ENCODE measurements around the gene GDF2.

Gene GDF2

DNA sequence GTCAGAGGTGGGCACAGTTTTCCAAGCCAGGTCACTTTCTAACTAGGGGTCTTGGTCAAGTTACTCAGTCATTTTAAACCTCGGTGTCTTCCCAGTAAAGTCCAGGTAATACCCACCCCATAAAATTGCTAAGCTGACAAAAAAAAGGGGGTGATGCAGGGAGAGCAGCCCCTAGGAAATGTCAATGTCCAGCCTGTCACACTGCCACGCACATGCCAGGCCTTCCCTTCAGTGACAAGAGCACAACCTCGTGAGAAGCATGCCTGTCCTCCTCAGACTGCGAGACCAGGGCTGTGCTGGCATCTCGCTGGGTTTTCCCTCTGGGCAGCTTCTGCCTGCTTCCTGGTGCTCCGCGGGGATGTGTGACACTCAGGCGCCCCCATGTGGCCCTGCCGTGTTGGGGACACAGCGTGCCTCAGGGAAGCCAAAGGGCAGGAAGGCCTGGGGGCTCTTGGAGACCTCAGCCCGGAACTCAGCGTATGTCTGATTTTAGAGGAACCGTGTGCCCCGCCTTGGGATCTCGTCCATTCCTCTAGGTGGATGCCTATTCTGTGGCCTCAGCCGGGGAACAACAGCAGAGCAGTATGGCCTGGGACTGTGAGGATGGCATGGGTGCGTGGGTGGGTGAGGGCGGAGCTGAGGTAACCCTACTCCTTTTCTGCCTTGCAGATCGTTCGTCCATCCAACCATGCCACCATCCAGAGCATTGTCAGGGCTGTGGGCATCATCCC, 10.2 kb upstream of the GDF2 start:
- TF ChIP-seq GATA3 (IDR thresholded peaks at IDR 0.05; ENCODE audit: low read depth, low read length) (no peak), GATA2 (IDR thresholded peaks at IDR 0.05; ENCODE audit: low read depth, low read length) (no peak)

DNA sequence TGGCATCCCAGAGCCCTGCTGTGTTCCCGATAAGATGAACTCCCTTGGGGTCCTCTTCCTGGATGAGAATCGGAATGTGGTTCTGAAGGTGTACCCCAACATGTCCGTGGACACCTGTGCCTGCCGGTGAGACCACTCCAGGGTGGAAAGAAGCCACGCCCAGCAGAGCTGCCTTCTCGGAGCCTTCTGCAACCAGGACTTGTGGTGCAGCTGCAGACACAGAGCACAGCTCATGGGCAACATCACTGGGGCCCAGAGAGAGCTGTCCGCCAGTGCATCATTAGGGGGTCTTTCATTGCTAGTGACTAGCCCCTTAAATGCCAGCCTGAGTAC, 9.6 kb upstream of the GDF2 start:
- TF ChIP-seq GATA3 (IDR thresholded peaks at IDR 0.05; ENCODE audit: low read depth, low read length) (no peak), GATA2 (IDR thresholded peaks at IDR 0.05; ENCODE audit: low read depth, low read length) (no peak)

DNA sequence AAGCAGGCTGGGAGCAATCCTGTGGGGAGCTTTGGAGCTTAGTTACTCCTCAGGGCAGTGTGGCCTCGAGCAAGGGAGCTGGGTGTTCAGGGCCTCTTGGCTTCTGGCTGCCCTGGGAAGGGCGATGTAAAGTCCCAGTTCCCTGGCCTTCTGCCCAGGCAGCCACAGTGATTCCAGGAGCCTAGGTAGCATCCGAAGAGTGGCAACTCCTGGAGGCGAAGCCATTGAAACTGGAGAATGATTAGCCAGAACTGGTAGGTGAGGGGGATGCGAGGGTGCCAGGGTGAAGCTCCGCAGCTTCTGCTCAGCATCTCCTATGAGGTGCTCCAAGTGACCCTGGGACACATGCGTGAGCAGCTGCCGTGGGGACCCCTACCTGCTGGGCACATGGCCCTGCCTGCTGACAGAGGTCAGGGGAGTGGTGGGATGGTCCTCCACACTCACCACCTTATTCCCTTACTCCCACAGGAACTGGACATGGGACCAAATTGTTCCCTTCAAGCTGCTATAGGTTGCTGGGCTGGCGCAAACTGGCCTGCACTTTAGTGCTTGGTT, 7.8 kb upstream of the GDF2 start:
- TF ChIP-seq GATA2 (IDR thresholded peaks at IDR 0.05; ENCODE audit: low read depth, low read length) (no peak), GATA3 (IDR thresholded peaks at IDR 0.05; ENCODE audit: low read depth, low read length) (no peak)

DNA sequence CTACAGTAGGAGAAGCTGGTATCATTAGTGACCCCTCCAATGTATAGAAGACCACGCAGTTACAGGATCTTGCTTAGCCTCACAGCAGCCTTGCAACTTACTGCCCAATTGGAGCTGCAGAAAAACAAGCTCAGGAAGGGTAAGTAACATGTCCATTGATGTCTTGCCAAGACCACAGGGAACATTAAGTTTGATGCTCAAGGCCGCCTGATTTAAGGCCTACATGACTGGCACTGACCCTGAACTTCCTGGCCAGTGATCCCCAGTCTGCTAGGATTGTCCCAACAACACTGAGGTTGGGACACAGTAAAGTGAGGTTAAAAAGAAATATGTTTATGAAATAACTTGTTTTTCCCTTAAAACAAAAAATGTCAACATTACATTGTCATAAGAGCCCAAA, 6.8 kb upstream of the GDF2 start:
- TF ChIP-seq GATA2 (IDR thresholded peaks at IDR 0.05; ENCODE audit: low read depth, low read length) (no peak), GATA3 (IDR thresholded peaks at IDR 0.05; ENCODE audit: low read depth, low read length) (no peak)

DNA sequence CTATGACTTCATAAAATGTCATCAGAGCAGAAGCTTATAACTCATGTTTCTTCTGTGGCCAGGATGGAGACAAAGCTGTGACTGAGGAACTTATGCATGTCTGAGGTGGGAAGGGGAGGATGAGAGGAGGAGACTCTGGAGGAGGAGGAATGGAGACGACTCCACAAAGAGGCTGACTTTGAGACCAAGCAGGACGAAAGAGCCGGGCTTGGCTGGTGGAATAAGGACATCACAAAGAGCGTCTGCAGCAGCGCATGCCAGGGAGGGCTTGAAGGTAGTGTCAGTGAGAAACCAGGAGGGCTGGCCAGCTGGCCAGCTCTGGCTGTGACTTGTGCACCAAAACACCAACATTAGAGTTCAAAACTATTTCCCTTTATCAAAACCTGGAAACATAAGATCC, 6.1 kb upstream of the GDF2 start:
- no peak for TF ChIP-seq GATA3 (IDR thresholded peaks at IDR 0.05; ENCODE audit: low read depth, low read length)
- TF ChIP-seq GATA2 (IDR thresholded peaks at IDR 0.05; ENCODE audit: low read depth, low read length), result no peak

DNA sequence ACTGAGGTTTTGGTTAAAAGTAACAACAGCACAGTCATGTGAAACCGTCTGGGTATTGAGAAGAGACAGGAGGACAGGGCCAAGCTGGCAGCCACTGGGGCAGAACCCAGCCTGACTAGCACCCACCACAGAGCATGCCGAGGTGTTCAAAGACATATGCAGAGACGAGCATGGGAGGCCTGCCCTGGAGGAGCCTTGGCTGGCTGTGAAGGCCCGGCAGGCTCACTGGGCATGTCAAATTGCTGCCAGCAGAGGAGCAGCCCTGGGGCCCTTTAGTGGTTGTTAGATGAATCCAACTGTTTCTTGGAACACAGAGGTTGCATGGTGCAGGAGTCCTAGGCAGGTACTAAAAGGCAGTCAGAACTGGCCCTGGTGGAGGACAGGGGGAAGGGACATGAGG, 5.0 kb upstream of the GDF2 start:
- no peak for TF ChIP-seq GATA2 (IDR thresholded peaks at IDR 0.05; ENCODE audit: low read depth, low read length)
- TF ChIP-seq GATA3 (IDR thresholded peaks at IDR 0.05; ENCODE audit: low read depth, low read length), result no peak

DNA sequence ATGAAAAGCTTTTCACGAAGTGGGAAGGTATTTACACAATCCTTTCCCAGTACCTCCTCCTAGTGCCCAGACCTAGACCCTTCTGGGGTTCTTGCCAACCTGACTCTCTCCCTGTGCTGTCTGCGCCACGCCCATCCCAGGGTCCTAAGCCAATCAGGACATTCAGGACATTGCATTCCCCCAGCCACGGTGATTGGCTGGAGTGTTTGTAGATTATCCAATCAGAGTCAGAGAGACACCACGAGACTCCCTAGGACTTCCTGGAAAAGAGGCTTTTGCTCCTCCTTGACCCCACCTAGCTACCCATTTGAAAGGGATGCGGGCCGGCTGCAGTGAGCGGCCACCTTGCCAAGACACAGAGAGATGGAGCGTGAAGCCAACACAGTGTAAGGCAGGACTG, 3.5 kb upstream of the GDF2 start:
- TF ChIP-seq GATA3 (IDR thresholded peaks at IDR 0.05; ENCODE audit: low read depth, low read length) (no peak), GATA2 (IDR thresholded peaks at IDR 0.05; ENCODE audit: low read depth, low read length) (no peak)

DNA sequence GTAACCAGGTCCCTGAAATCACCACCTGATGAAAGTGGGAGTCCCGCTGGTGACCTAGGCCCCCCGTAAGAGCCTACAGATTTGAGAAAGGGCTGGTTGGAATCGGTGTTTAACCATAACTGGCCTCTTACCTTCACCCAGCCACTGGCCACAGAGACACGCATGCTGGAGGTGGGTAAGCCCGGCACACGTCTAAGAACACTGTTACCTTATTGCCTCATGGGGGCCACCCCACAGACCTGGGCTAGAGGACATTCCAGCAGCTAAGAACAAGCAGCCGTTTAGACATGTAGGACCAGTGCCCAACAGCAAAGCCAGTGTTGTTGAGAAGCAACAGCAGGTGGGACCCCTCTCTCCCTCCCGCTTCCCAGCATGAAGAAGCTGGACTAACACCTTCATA, 2.5 kb upstream of the GDF2 start:
- TF ChIP-seq GATA3 (IDR thresholded peaks at IDR 0.05; ENCODE audit: low read depth, low read length) (no peak), GATA2 (IDR thresholded peaks at IDR 0.05; ENCODE audit: low read depth, low read length) (no peak)

DNA sequence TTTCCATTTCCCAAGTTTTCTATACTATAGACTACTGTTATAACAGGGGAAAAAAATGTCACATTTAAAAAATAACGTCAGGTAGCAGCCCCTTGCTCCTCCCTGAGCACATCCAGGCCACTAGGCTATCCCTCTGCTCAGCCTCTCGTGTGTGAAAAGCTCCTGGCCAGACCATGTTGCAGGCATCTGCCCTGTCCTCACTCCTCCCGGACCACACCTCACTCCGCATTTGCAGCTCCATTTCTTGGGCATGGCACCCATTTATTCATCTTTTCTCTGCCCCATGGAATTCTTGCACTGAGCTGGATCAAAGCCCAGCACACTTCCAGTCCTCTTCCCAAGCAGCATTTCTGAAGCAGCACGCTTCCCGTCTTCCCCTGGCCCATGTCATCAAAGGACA, 1.4 kb upstream of the GDF2 start:
- TF ChIP-seq GATA2 (IDR thresholded peaks at IDR 0.05; ENCODE audit: low read depth, low read length) (no peak), GATA3 (IDR thresholded peaks at IDR 0.05; ENCODE audit: low read depth, low read length) (no peak)

DNA sequence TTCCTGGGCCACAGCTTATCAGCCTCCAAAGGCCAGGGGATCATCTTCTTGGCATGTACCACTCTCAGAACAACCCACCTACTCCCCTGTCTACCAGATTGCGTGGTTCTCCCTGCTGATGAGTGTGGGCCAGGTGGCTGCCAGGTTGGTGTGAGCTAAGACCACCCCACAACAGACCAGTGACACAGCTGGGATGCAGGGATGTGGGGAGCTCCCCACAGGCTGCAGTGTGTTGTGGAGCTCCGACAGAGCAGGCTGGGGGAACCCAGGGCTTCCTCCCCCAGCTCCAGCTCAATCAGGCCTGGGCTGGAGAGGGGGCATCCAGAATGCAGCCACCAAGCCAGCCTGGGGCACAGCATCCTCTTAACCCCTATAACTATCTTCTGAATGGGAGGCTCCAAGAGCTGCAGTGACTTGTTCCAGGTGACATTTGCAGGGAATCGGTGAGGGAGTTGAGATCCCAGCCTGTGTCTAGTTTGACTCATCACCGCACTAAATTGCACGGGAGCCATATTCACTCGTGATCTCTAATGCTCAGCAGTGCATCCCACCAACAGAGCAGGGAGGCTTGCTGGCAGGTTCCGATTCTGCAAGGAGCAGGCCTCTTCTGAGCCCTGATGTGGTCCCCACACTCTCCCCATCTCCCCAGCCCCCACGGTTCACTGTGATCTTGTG, 596 bp upstream of the GDF2 start:
- TF ChIP-seq GATA3 (IDR thresholded peaks at IDR 0.05; ENCODE audit: low read depth, low read length) (no peak), GATA2 (IDR thresholded peaks at IDR 0.05; ENCODE audit: low read depth, low read length) (no peak)

DNA sequence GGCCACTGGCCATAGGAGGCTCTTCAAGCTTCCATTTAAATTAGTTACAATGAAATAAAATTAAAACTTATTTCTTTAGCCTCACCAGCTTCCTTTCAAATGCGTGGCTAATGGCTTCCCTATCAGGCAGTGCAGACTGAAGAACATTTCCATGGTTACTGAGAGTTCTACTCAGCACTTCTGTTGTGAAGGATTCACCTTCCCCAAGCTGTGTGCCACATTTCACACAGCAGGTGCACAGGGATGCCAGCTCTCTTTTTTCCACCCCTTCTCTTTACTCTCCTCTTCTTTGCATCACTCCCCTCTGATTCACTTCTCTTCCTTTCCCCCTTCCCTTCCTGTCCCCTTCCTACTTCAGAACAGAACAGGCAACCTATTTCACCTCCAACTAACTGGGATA, 833 bp downstream of the GDF2 start:
- no peak for TF ChIP-seq GATA2 (IDR thresholded peaks at IDR 0.05; ENCODE audit: low read depth, low read length)
- TF ChIP-seq GATA3 (IDR thresholded peaks at IDR 0.05; ENCODE audit: low read depth, low read length), result no peak

DNA sequence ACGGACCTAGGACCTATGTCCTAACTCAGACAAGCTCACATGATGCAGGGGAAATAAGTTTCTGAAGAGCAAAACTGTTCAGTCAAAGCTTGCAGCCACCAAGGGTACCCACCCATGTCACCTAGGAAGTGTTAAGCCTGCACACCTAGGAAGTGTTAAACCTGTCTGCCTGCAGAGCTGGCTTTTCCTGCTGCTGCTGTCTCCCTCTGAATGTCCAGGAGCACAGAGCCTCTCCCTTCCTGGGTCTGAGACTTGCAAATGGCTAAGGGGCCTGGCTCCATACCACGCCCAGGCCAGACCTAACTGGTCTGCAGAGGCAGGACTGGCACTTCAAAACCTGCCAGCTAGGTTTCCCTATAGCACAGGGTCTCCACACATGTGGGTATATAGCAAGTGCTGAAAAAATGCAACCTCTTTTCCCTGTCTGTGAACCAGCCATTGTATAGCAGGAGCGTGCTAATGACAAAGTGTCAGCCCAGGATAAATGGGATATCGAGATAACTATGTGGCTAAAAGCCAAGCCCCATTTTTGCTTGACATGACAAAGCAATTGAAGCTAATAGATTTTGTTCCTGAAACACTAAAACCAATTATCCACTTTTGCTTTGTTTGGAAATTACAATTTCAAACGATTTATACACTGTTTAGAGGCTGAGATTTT, 1.5 kb downstream of the GDF2 start:
- TF ChIP-seq GATA3 (IDR thresholded peaks at IDR 0.05; ENCODE audit: low read depth, low read length) (no peak), GATA2 (IDR thresholded peaks at IDR 0.05; ENCODE audit: low read depth, low read length) (no peak)

DNA sequence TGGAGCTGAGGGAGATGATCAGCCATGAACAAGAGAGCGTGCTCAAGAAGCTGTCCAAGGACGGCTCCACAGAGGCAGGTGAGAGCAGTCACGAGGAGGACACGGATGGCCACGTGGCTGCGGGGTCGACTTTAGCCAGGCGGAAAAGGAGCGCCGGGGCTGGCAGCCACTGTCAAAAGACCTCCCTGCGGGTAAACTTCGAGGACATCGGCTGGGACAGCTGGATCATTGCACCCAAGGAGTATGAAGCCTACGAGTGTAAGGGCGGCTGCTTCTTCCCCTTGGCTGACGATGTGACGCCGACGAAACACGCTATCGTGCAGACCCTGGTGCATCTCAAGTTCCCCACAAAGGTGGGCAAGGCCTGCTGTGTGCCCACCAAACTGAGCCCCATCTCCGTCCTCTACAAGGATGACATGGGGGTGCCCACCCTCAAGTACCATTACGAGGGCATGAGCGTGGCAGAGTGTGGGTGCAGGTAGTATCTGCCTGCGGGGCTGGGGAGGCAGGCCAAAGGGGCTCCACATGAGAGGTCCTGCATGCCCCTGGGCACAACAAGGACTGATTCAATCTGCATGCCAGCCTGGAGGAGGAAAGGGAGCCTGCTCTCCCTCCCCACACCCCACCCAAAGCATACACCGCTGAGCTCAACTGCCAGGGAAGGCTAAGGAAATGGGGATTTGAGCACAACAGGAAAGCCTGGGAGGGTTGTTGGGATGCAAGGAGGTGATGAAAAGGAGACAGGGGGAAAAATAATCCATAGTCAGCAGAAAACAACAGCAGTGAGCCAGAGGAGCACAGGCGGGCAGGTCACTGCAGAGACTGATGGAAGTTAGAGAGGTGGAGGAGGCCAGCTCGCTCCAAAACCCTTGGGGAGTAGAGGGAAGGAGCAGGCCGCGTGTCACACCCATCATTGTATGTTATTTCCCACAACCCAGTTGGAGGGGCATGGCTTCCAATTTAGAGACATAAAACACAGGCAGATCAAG, 3.3 kb downstream of the GDF2 start:
- TF ChIP-seq GATA3 (IDR thresholded peaks at IDR 0.05; ENCODE audit: low read depth, low read length) (no peak), GATA2 (IDR thresholded peaks at IDR 0.05; ENCODE audit: low read depth, low read length) (no peak)

Data from SH-SY5Y (cell line).